Spleen (tissue), 11 donors: ENCODE data around the gene LRRC28. TPM values are rescaled to one million over a fixed set of nuclear protein-coding genes. Genes with fewer than 3 reads are reported as not detected.

Source experiments
- DNase-seq: peaks from one replicate; pipeline ENCODE4 v3.0.0-alpha.2; 2020
- H3K27ac ChIP-seq, 8 donors: fragments of 200-600 bp; sonication (generic) in 7 of 8; 1 replicate in 4 of 8; 2 replicates in 4 of 8; pipeline versions ENCODE4 v1.5.0 to v1.8.0; 2016 to 2021; ENCODE audit warnings: inconsistent platforms in 4 of 8, mild to moderate bottlenecking in 4 of 8, moderate library complexity in 1 of 8
- H3K27me3 ChIP-seq, 7 donors: fragments of 200-600 bp; sonication (generic) in 6 of 7; replicated peaks in 1 of 7; 1 replicate in 4 of 7; 2 replicates in 3 of 7; pipeline versions ENCODE4 v1.5.0 to v1.8.0; 2016 to 2021; ENCODE audit warnings: inconsistent platforms in 3 of 7, mild to moderate bottlenecking in 1 of 7
- H3K36me3 ChIP-seq, 6 donors: fragments of 200-600 bp; sonication (generic) in 5 of 6; 1 replicate in 4 of 6; 2 replicates in 2 of 6; pipeline versions ENCODE4 v1.5.0 to v1.8.0; 2016 to 2021; ENCODE audit warnings: inconsistent platforms in 2 of 6
- H3K4me1 ChIP-seq, 6 donors: fragments of 200-600 bp; sonication (generic) in 5 of 6; 1 replicate in 3 of 6; 2 replicates in 3 of 6; pipeline versions ENCODE4 v1.5.0 to v1.8.0; 2016 to 2021; ENCODE audit warnings: inconsistent platforms in 3 of 6
- H3K4me3 ChIP-seq, 8 donors: fragments of 200-600 bp; sonication (generic) in 7 of 8; 1 replicate in 4 of 8; 2 replicates in 4 of 8; pipeline versions ENCODE4 v1.5.0 to v1.8.0; 2016 to 2021; ENCODE audit warnings: inconsistent platforms in 4 of 8, mild to moderate bottlenecking in 4 of 8, moderate library complexity in 2 of 8
- H3K9me3 ChIP-seq, 8 donors: fragments of 200-600 bp; sonication (generic) in 7 of 8; 1 replicate in 4 of 8; 2 replicates in 4 of 8; pipeline versions ENCODE4 v1.5.0 to v1.8.0; 2016 to 2021; ENCODE audit warnings: inconsistent platforms in 4 of 8
- POLR2A ChIP-seq, 3 donors: fragments of 450-650 bp; IDR thresholded peaks; one replicate each; pipeline ENCODE4 v1.5.1; 2017; ENCODE audit warnings: antibody characterized with exemption in 3 of 3, mild to moderate bottlenecking in 1 of 3
- POLR2AphosphoS5 ChIP-seq, 3 donors: sonication (generic); formaldehyde crosslinking; IDR thresholded peaks; one replicate each; pipeline ENCODE4 v1.5.1; 2017; ENCODE audit warnings: antibody characterized with exemption in 3 of 3
- WGBS, 5 donors: extraction: QIAGEN DNeasy Blood & Tissue Kit in 3 of 5; methylation state at CpG; one replicate each; pipeline versions ENCODE4 v1.1.5 to v1.1.7; 2013 to 2018; 5-methylcytosine and 5-hydroxymethylcytosine counted together
- intact Hi-C: fragments of 100-400 bp; cut with DNase I; formaldehyde crosslinking; loops from one replicate; pipeline ENCODE4 v1.15.0; 2023; ENCODE audit warnings: low total_unique reads
- polyA plus RNA-seq, 3 donors: library from polyadenylated mRNA; stranded (reverse); fragments of 200-250 nt; gene quantifications; one replicate each; pipeline ENCODE4 v1.2.1, GENCODE V29; 2013
- total RNA-seq, 7 donors: library from RNA; depleted of rRNA in 3 of 7; stranded (reverse); fragments of >200 nt in 3 of 7; fragmentation: NEBNext Ultra II Directional in 4 of 7; extraction: Animal tissue kit (Norgen Biotek cat#: 25700) in 4 of 7; gene quantifications; one replicate each; pipeline versions ENCODE4 v1.1.0 to v1.2.1, GENCODE V29; 2016 to 2021
- TF ChIP-seq, protein P1 (sequence below), 11 experiments: fragments of 200-600 bp in 7 of 11; fragments of 450-650 bp in 4 of 11; sonication (generic) in 4 of 11; IDR thresholded peaks in 8 of 11; conservative IDR thresholded peaks in 3 of 11; 1 replicate in 7 of 11; 2 replicates in 4 of 11; pipeline versions ENCODE4 v1.4.0 to v1.8.0; 2016 to 2021; ENCODE audit warnings: antibody characterized with exemption in 11 of 11, inconsistent platforms in 4 of 11, mild to moderate bottlenecking in 1 of 11
- donor health status: healthy with polysubstance abuse.
- donor health status: DM: no; HTN: no; CAD: no; lungs with moderate emphysema.
- donor health status: DM: no; HTN: no; CAD: no.
- donor health status: Bipolar disorder and iron deficiency.
- donor health status: healthy.
- donor health status: DM: no; HTN: no; CAD: no.
- donor health status: DM: yes; HTN: yes; CAD: no.

LRRC28 gene
- total and polyA plus RNA-seq, 10 donors = 6.0 to 63.3 (median 24.2) TPM

DNA sequence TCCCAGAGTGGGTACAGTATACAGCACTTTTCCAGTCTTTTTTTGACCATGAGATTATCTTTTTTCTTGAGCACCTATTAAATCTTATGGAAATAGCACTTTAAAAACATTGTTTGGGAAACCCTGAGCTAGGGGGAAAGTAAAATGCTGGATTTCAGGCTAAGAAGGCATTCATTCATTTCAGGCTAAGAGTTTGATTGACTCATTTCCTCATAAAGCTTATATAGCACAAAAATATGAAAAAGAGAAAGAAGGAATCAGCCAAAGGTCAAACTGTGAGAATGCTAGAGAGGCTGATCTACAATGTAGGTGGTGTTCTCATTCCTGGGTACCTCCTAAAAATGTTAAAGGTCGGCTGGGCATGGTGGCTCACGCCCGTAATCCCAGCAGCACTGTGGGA, 12.4 kb upstream of the LRRC28 start:
- no peak overlapping the region for H3K27ac ChIP-seq
- TF ChIP-seq, protein P1, sequence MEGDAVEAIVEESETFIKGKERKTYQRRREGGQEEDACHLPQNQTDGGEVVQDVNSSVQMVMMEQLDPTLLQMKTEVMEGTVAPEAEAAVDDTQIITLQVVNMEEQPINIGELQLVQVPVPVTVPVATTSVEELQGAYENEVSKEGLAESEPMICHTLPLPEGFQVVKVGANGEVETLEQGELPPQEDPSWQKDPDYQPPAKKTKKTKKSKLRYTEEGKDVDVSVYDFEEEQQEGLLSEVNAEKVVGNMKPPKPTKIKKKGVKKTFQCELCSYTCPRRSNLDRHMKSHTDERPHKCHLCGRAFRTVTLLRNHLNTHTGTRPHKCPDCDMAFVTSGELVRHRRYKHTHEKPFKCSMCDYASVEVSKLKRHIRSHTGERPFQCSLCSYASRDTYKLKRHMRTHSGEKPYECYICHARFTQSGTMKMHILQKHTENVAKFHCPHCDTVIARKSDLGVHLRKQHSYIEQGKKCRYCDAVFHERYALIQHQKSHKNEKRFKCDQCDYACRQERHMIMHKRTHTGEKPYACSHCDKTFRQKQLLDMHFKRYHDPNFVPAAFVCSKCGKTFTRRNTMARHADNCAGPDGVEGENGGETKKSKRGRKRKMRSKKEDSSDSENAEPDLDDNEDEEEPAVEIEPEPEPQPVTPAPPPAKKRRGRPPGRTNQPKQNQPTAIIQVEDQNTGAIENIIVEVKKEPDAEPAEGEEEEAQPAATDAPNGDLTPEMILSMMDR (IDR thresholded peaks at IDR 0.05 in 8 of 11, conservative IDR thresholded peaks at IDR 0.05 in 3 of 11) = no peak
- no peak for TF ChIP-seq POLR2AphosphoS5 (IDR thresholded peaks at IDR 0.05)
- TF ChIP-seq POLR2A (IDR thresholded peaks at IDR 0.05) = no peak
- peaks cover 0 to 9% (median 0%) of the 10 kb centered on the region in 6 donors for H3K36me3 ChIP-seq
- no peaks in the 10 kb centered on the region for H3K27me3 ChIP-seq
- H3K4me1 ChIP-seq = peaks cover 0 to 8% (median 0%) of the 10 kb centered on the region in 6 donors
- intact Hi-C loops = no loop called here
- WGBS, 5 donors = 75 to 100% (median 91%) methylated on average over 3 of the region's 3 CpGs
- no peak for DNase-seq
- H3K4me3 ChIP-seq = no peak overlapping the region
- H3K9me3 ChIP-seq = no peaks in the 10 kb centered on the region

DNA sequence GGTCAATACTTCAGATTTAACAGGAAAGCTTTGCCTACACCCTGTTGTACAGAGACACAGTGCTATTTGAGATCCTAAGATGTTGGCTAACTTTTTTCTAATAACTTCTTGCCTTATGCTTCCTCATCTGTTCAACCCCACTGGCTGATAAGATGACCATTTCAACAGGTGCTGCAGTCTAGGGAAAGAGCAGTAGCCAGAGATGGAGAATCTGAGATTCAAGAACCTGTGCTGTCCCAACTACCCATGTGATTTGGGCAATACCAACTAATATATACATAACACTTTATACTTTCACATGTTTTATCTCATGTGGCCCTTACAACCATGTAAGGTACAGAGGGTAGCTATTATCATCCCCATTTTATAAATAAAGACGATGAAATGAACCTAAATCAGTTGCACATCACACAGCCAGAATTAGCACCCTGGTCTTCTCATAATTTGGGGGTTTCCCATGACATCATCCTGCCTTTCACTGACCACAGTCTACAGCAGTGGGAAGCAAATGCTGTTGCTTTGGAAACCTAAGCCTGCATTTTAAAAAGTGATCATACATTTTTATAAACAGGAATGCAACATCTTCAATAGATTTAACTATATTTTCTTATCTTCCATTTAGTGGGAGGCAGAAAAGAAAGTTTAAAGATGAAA, 11.6 kb upstream of the LRRC28 start:
- Histone ChIP-seq H3K9me3 (no peaks in the 10 kb centered on the region), H3K4me1 (peaks cover 0 to 8% (median 0%) of the 10 kb centered on the region in 6 donors), H3K27me3 (no peaks in the 10 kb centered on the region), H3K36me3 (peaks cover 0 to 9% (median 0%) of the 10 kb centered on the region in 6 donors), H3K27ac (no peak overlapping the region), H3K4me3 (no peak overlapping the region)
- intact Hi-C loops = no loop called here
- DNase-seq = no peak
- 51 to 73% (median 61%) methylated on average over 1 of the region's 1 CpG for WGBS, 5 donors
- TF ChIP-seq POLR2AphosphoS5 (IDR thresholded peaks at IDR 0.05) (no peak), POLR2A (IDR thresholded peaks at IDR 0.05) (no peak)
- TF ChIP-seq, protein P1 (IDR thresholded peaks at IDR 0.05 in 8 of 11, conservative IDR thresholded peaks at IDR 0.05 in 3 of 11) = no peak

DNA sequence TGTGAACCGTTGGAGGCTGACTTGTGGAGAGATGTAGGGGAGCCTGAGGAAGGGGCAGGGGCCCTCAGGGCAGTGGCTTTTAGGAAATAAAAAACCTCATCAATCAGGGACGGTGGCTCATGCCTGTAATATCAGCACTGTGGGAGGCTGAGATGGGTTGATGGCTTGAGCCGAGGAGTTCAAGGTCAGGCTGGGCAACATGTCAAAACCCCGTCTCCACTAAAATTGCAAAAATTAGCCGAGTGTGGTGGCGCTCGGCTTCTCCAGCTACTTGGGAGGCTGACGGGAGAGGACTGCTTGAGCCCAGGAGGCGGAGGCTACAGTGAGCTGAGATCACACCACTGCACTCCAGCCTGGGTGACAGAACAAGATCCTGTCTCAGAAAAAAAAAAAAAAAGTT, 9.5 kb upstream of the LRRC28 start:
- peaks cover 0 to 9% (median 0%) of the 10 kb centered on the region in 6 donors for H3K36me3 ChIP-seq
- WGBS, 5 donors = 85 to 93% (median 88%) methylated on average over 9 of the region's 9 CpGs
- TF ChIP-seq, protein P1 (IDR thresholded peaks at IDR 0.05 in 8 of 11, conservative IDR thresholded peaks at IDR 0.05 in 3 of 11) = no peak
- TF ChIP-seq POLR2AphosphoS5 (IDR thresholded peaks at IDR 0.05) (no peak), POLR2A (IDR thresholded peaks at IDR 0.05) (no peak)
- no peaks in the 10 kb centered on the region for H3K27me3 ChIP-seq
- no peak for DNase-seq
- H3K4me3 ChIP-seq = no peak overlapping the region
- intact Hi-C loops = no loop called here
- no peaks in the 10 kb centered on the region for H3K9me3 ChIP-seq
- no peak overlapping the region for H3K27ac ChIP-seq
- peaks cover 0 to 8% (median 0%) of the 10 kb centered on the region in 6 donors for H3K4me1 ChIP-seq

DNA sequence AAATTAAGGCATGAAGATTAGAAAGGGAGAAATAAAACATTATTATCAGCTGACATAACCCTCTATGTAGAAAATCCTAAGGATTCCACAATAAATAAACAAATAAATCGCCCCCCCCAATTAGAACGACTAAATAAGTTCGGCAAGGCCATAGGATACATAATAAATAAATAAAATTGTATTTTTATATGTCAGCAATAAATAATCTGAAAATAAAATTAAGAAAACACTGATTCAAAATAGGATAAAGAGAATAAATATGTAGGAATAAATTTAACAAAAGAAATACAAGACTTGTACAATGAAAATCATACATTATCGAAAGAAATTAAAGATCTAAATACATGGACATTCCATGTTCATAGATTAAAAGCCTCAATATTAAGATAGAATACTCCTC, 7.0 kb upstream of the LRRC28 start:
- DNase-seq = no peak
- no peaks in the 10 kb centered on the region for H3K27me3 ChIP-seq
- no peak overlapping the region for H3K27ac ChIP-seq
- intact Hi-C loops = no loop called here
- H3K4me3 ChIP-seq = no peak overlapping the region
- no peaks in the 10 kb centered on the region for H3K9me3 ChIP-seq
- peaks cover 0 to 26% (median 12%) of the 10 kb centered on the region in 6 donors for H3K4me1 ChIP-seq
- peaks cover 0 to 9% (median 0%) of the 10 kb centered on the region in 6 donors for H3K36me3 ChIP-seq
- TF ChIP-seq, protein P1 (IDR thresholded peaks at IDR 0.05 in 8 of 11, conservative IDR thresholded peaks at IDR 0.05 in 3 of 11) = no peak
- no peak for TF ChIP-seq POLR2AphosphoS5 (IDR thresholded peaks at IDR 0.05)
- TF ChIP-seq POLR2A (IDR thresholded peaks at IDR 0.05) = no peak
- 87 to 94% (median 94%) methylated on average over 4 of the region's 4 CpGs for WGBS, 5 donors
